Measurements from ENCODE around the gene EVPL.

Gene EVPL

GRCh38 chr17:76018801-76019200 lies 8.3 kb downstream of the EVPL start:
- TF ChIP-seq REST (IDR thresholded peaks at IDR 0.05; ENCODE audit: insufficient read depth in 1 of 2, low read depth in 2 of 2, low read length in 2 of 2) (no peak), FOXP2 (optimal IDR thresholded peaks at IDR 0.05; ENCODE audit: borderline replicate concordance, extremely low read depth, extremely low read length, insufficient read depth) (no peak), POLR2AphosphoS5 (IDR thresholded peaks at IDR 0.05; ENCODE audit: low read depth, low read length) (no peak), SIN3A (IDR thresholded peaks at IDR 0.05; ENCODE audit: borderline replicate concordance, insufficient read depth, low read length) (no peak), TAF1 (IDR thresholded peaks at IDR 0.05; ENCODE audit: borderline replicate concordance, insufficient read depth, low read length) (no peak)

- TF ChIP-seq REST (IDR thresholded peaks at IDR 0.05; ENCODE audit: insufficient read depth in 1 of 2, low read depth in 2 of 2, low read length in 2 of 2), result no peak
- TF ChIP-seq SIN3A (IDR thresholded peaks at IDR 0.05; ENCODE audit: borderline replicate concordance, insufficient read depth, low read length), result no peak
- no peak for TF ChIP-seq TAF1 (IDR thresholded peaks at IDR 0.05; ENCODE audit: borderline replicate concordance, insufficient read depth, low read length)
- TF ChIP-seq FOXP2 (optimal IDR thresholded peaks at IDR 0.05; ENCODE audit: borderline replicate concordance, extremely low read depth, extremely low read length, insufficient read depth), result no peak
- no peak for TF ChIP-seq POLR2AphosphoS5 (IDR thresholded peaks at IDR 0.05; ENCODE audit: low read depth, low read length)
Measured at GRCh38 chr17:76018340-76018680, 8.8 kb downstream of the EVPL start.

GRCh38 chr17:76017481-76018339 lies 9.4 kb downstream of the EVPL start:
- TF ChIP-seq POLR2AphosphoS5 (IDR thresholded peaks at IDR 0.05; ENCODE audit: low read depth, low read length) (no peak), FOXP2 (optimal IDR thresholded peaks at IDR 0.05; ENCODE audit: borderline replicate concordance, extremely low read depth, extremely low read length, insufficient read depth) (no peak), TAF1 (IDR thresholded peaks at IDR 0.05; ENCODE audit: borderline replicate concordance, insufficient read depth, low read length) (no peak), REST (IDR thresholded peaks at IDR 0.05; ENCODE audit: insufficient read depth in 1 of 2, low read depth in 2 of 2, low read length in 2 of 2) (no peak), SIN3A (IDR thresholded peaks at IDR 0.05; ENCODE audit: borderline replicate concordance, insufficient read depth, low read length) (no peak)

GRCh38 chr17:76014925-76015261 lies 12.2 kb downstream of the EVPL start:
- TF ChIP-seq TAF1 (IDR thresholded peaks at IDR 0.05; ENCODE audit: borderline replicate concordance, insufficient read depth, low read length) (no peak), POLR2AphosphoS5 (IDR thresholded peaks at IDR 0.05; ENCODE audit: low read depth, low read length) (no peak), REST (IDR thresholded peaks at IDR 0.05; ENCODE audit: insufficient read depth in 1 of 2, low read depth in 2 of 2, low read length in 2 of 2) (no peak)
